Endothelial cell (in vitro differentiated cells): Measurements from ENCODE around the gene RPS3. TPM values are rescaled to one million over a fixed set of nuclear protein-coding genes. Genes with fewer than 3 reads are reported as not detected.

Experiments used
- DNase-seq: peaks from one replicate; pipeline ENCODE4 v3.0.0; 2021; ENCODE audit warnings: low spot score
- H3K27ac Mint-ChIP-seq: one replicate; pipeline ENCODE4 v1.8.0; 2021; ENCODE audit warnings: mixed read lengths, inconsistent platforms; ENCODE audit not compliant: unreplicated experiment
- H3K27me3 Mint-ChIP-seq: one replicate; pipeline ENCODE4 v1.8.0; 2021; ENCODE audit warnings: mild to moderate bottlenecking, moderate library complexity, mixed read lengths, inconsistent platforms; ENCODE audit not compliant: unreplicated experiment
- H3K36me3 Mint-ChIP-seq: one replicate; pipeline ENCODE4 v1.8.0; 2021; ENCODE audit warnings: mild to moderate bottlenecking, low read depth, mixed read lengths, inconsistent platforms; ENCODE audit not compliant: unreplicated experiment
- H3K4me1 Mint-ChIP-seq: one replicate; pipeline ENCODE4 v1.8.0; 2021; ENCODE audit warnings: mild to moderate bottlenecking, mixed read lengths, inconsistent platforms; ENCODE audit not compliant: unreplicated experiment
- H3K4me3 Mint-ChIP-seq: one replicate; pipeline ENCODE4 v1.8.0; 2021; ENCODE audit warnings: mild to moderate bottlenecking, mixed read lengths, inconsistent platforms; ENCODE audit not compliant: unreplicated experiment
- H3K9me3 Mint-ChIP-seq: one replicate; pipeline ENCODE4 v1.8.0; 2021; ENCODE audit warnings: mixed read lengths, inconsistent platforms; ENCODE audit not compliant: unreplicated experiment
- total RNA-seq: library from RNA; stranded (reverse); fragmentation: NEBNext Ultra II Directional; extraction: Animal tissue kit (Norgen Biotek cat#: 25700); gene quantifications from one replicate; pipeline ENCODE4 v1.2.1, GENCODE V29; 2021; ENCODE audit not compliant: unreplicated experiment
- TF ChIP-seq, protein P1 (sequence below): fragments of 200-600 bp; sonication (generic); IDR thresholded peaks from one replicate; pipeline ENCODE4 v1.5.0; 2021; ENCODE audit warnings: antibody characterized with exemption; ENCODE audit not compliant: unreplicated experiment

RPS3 gene
- total RNA-seq, 1 donor from 2014 or later: 3,784 TPM

GRCh38 chr11:75387736-75388294 is 11.5 kb upstream of the RPS3 start:
- DNase-seq: no peak
- Mint-ChIP-seq H3K4me1 (peaks cover 11% of the 10 kb centered on the region), H3K36me3 (no peaks in the 10 kb centered on the region), H3K27me3 (no peaks in the 10 kb centered on the region), H3K9me3 (no peaks in the 10 kb centered on the region), H3K4me3 (no peak overlapping the region), H3K27ac (no peak overlapping the region)
- TF ChIP-seq, protein P1, sequence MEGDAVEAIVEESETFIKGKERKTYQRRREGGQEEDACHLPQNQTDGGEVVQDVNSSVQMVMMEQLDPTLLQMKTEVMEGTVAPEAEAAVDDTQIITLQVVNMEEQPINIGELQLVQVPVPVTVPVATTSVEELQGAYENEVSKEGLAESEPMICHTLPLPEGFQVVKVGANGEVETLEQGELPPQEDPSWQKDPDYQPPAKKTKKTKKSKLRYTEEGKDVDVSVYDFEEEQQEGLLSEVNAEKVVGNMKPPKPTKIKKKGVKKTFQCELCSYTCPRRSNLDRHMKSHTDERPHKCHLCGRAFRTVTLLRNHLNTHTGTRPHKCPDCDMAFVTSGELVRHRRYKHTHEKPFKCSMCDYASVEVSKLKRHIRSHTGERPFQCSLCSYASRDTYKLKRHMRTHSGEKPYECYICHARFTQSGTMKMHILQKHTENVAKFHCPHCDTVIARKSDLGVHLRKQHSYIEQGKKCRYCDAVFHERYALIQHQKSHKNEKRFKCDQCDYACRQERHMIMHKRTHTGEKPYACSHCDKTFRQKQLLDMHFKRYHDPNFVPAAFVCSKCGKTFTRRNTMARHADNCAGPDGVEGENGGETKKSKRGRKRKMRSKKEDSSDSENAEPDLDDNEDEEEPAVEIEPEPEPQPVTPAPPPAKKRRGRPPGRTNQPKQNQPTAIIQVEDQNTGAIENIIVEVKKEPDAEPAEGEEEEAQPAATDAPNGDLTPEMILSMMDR: no peak

GRCh38 chr11:75388386-75389275 is 10.7 kb upstream of the RPS3 start:
- no peak overlapping the region for H3K27ac Mint-ChIP-seq
- TF ChIP-seq, protein P1: peak; percentile 81
- H3K9me3 Mint-ChIP-seq: no peaks in the 10 kb centered on the region
- H3K4me1 Mint-ChIP-seq: peaks cover 5% of the 10 kb centered on the region
- H3K27me3 Mint-ChIP-seq: no peaks in the 10 kb centered on the region
- peak; percentile 74 for DNase-seq
- no peak overlapping the region for H3K4me3 Mint-ChIP-seq
- H3K36me3 Mint-ChIP-seq: no peaks in the 10 kb centered on the region

DNA sequence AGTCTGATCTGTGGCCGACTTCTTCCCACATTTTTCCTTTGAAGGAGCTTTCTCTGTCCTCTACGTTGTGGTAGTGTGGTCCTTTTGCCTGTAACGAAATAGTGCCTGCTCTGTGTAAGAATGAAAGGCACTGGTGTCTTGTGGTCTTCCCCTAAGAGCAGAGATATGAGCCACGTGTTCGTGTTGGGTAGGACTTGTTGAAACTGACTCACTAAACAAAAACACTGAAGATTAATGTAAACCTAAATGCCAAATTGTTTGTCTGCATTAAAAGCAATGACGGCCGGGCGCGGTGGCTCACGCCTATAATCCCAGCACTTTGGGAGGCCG is 10.1 kb upstream of the RPS3 start:
- Mint-ChIP-seq H3K4me3 (no peak overlapping the region), H3K9me3 (no peaks in the 10 kb centered on the region), H3K27me3 (peaks cover under 1% of the 10 kb centered on the region), H3K27ac (no peak overlapping the region), H3K36me3 (no peaks in the 10 kb centered on the region), H3K4me1 (peaks cover 6% of the 10 kb centered on the region)
- TF ChIP-seq, protein P1: no peak
- DNase-seq: no peak

DNA sequence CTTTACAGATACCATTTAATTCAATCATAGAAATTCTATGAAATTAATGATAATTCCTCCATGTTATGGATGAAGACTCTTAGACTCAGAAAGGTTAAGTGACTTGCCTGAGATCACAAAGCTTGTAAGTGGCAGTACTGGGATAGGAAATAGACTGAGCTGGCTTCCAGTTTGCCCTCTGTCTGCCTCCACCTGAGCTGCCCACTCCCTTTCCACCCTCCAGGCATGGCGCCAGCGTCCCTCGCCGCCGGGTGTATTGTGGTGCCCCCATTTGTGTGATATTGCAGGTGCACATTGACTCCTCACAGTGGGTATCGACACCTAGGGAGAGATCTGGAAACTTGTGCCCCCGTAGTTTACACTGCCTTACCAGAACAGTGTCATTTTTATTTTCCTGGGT is 9.4 kb upstream of the RPS3 start:
- Mint-ChIP-seq H3K4me1 (peaks cover 12% of the 10 kb centered on the region), H3K27me3 (peaks cover 2% of the 10 kb centered on the region), H3K4me3 (no peak overlapping the region), H3K36me3 (no peaks in the 10 kb centered on the region), H3K27ac (no peak overlapping the region), H3K9me3 (no peaks in the 10 kb centered on the region)
- TF ChIP-seq, protein P1: no peak
- DNase-seq: no peak
